Measurements from ENCODE around the gene STARD6.

Gene STARD6

DNA sequence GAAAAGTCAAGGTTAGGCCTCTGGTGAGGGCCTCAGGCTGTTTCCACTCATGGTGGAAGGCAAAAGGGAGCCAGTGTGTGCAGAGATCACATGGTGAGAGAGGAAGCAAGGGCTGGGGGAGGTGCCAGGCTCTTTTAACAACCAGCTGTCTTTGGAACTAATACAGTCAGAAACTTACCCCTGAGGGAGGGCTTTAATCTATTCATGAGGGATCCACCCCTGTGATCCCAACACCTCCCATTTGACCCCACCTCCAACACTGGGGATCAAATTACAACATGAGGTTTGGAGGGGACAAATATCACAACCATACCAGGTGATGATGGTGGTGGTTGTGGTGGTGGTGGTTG lies 77.5 kb downstream of the STARD6 start:
- DNase-seq (ENCODE audit: low read depth): no peak
- no peak overlapping the region for H3K4me3 ChIP-seq (ENCODE audit: low read length)
- no peak for TF ChIP-seq CTCF (conservative IDR thresholded peaks at IDR 0.05; ENCODE audit: low read length)

- no peak for TF ChIP-seq CTCF (conservative IDR thresholded peaks at IDR 0.05; ENCODE audit: low read length)
- DNase-seq (ENCODE audit: low read depth): no peak
- no peak overlapping the region for H3K4me3 ChIP-seq (ENCODE audit: low read length)
Measured at GRCh38 chr18:54279477-54280219, 78.0 kb downstream of the STARD6 start.

- no peak for TF ChIP-seq CTCF (conservative IDR thresholded peaks at IDR 0.05; ENCODE audit: low read length)
- no peak overlapping the region for H3K4me3 ChIP-seq (ENCODE audit: low read length)
- no peak for DNase-seq (ENCODE audit: low read depth)
Measured at GRCh38 chr18:54278615-54279014, 79.0 kb downstream of the STARD6 start.

DNA sequence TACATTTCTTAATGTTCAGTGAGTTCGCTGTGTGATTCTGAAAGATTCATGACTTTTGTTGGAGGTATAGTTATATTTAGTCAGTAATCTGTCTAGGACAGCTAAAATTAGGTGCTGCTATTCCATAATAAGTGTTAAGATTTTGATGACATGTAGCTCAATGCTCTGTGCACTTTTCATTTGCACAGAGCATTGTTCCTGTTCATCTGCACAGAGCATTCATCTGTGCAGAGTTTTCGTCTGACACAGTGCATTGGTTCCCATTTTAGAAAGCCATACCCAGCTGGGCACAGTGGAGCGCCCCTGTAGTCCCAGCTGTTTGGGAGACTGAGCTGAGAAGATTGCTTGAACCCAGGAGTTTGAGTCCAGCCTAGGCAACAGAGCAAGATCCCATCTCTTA lies 79.8 kb downstream of the STARD6 start:
- no peak for TF ChIP-seq CTCF (conservative IDR thresholded peaks at IDR 0.05; ENCODE audit: low read length)
- H3K4me3 ChIP-seq (ENCODE audit: low read length): no peak overlapping the region
- no peak for DNase-seq (ENCODE audit: low read depth)

All from AG10803 (cell line).